K562 (cell line): ENCODE measurements around the gene NF2. TPM values are rescaled to one million over a fixed set of nuclear protein-coding genes. Genes with fewer than 3 reads are reported as not detected.
A peak's percentile ranks its signal among the peaks of the same experiment; 100 is the strongest.

Experiments used
- ATF3 ChIP-seq, 2 experiments: fragments of 450-650 bp in 1 of 2; sonication (generic) in 1 of 2; formaldehyde crosslinking in 1 of 2; IDR thresholded peaks in 1 of 2; conservative IDR thresholded peaks in 1 of 2; 2 replicates each; pipeline versions ENCODE4 v1.6.1 to v1.8.1; 2016 to 2023; ENCODE audit warnings: mild to moderate bottlenecking in 2 of 2, moderate library complexity in 2 of 2, inconsistent platforms in 1 of 2, missing genetic modification reagents in 1 of 2
- ATF4 ChIP-seq: fragments of 450-650 bp; formaldehyde crosslinking; IDR thresholded peaks from 2 replicates; pipeline ENCODE4 v1.4.0; 2022; ENCODE audit warnings: mild to moderate bottlenecking, moderate library complexity
- BDP1 ChIP-seq: IDR thresholded peaks from 3 replicates; pipeline ENCODE4 v1.6.1; 2011; ENCODE audit not compliant: insufficient read length, insufficient read depth
- GABPA ChIP-seq: fragments of 200-800 bp; sonication (Bioruptor generic); conservative IDR thresholded peaks from 2 replicates; pipeline ENCODE4 v1.6.1; 2016; ENCODE audit warnings: low read depth, missing genetic modification characterization, missing compliant biosample characterization
- KAT7 ChIP-seq: sonication (generic); formaldehyde crosslinking; IDR thresholded peaks from 2 replicates; pipeline ENCODE4 v1.8.0; 2022; ENCODE audit warnings: missing genetic modification reagents, mild to moderate bottlenecking, borderline replicate concordance
- MNT ChIP-seq, 2 experiments: fragments of 450-650 bp; conservative IDR thresholded peaks; 2 replicates each; pipeline ENCODE4 v1.6.1; 2017; ENCODE audit warnings: mild to moderate bottlenecking in 2 of 2, moderate library complexity in 2 of 2
- NFYB ChIP-seq: IDR thresholded peaks from 2 replicates; pipeline ENCODE4 v1.6.1; 2011; ENCODE audit warnings: mild to moderate bottlenecking, moderate library complexity; ENCODE audit not compliant: insufficient read length; ENCODE audit errors: extremely low read depth
- NKRF ChIP-seq: fragments of 450-650 bp; IDR thresholded peaks from 2 replicates; pipeline ENCODE4 v1.6.1; 2016; ENCODE audit warnings: borderline replicate concordance
- PCBP2 ChIP-seq: fragments of 200-400 bp; formaldehyde crosslinking; IDR thresholded peaks from 2 replicates; pipeline ENCODE4 v1.6.1; 2018; ENCODE audit warnings: low read length, low read depth, mild to moderate bottlenecking, moderate library complexity; ENCODE audit not compliant: poor library complexity, severe bottlenecking
- POLR2A ChIP-seq: fragments of 450-650 bp; conservative IDR thresholded peaks from 2 replicates; pipeline ENCODE4 v1.6.1; 2016
- RBM34 ChIP-seq: fragments of 200-400 bp; formaldehyde crosslinking; IDR thresholded peaks from 2 replicates; pipeline ENCODE4 v1.6.1; 2018; ENCODE audit warnings: low read length, borderline replicate concordance; ENCODE audit not compliant: insufficient read depth
- ZFX ChIP-seq: sonication (generic); formaldehyde crosslinking; IDR thresholded peaks from 2 replicates; pipeline ENCODE4 v1.8.0; 2022; ENCODE audit warnings: mild to moderate bottlenecking, missing genetic modification reagents, moderate library complexity
- ZHX1 ChIP-seq: fragments of 150-350 bp; conservative IDR thresholded peaks from 2 replicates; pipeline ENCODE4 v1.6.1; 2014; ENCODE audit warnings: low read length
- ZNF197 ChIP-seq: fragments of 200-800 bp; sonication (Bioruptor generic); IDR thresholded peaks from 2 replicates; pipeline ENCODE4 v1.6.1; 2016; ENCODE audit warnings: low read depth, missing genetic modification characterization, missing compliant biosample characterization
- ZNF239 ChIP-seq: fragments of 250-450 bp; sonication (Bioruptor Pico); IDR thresholded peaks from 2 replicates; pipeline ENCODE4 v1.4.0; 2020; ENCODE audit warnings: mild to moderate bottlenecking
- ZNF655 ChIP-seq: fragments of 250-450 bp; sonication (Bioruptor Pico); IDR thresholded peaks from 2 replicates; pipeline ENCODE4 v1.5.0; 2021
- polyA plus RNA-seq, 8 experiments: library from polyadenylated mRNA; depleted of rRNA in 4 of 8; stranded (reverse) in 5 of 8; unstranded in 3 of 8; fragments of >200 nt; fragmentation: Nextera tagmentation in 2 of 8; fragmentation: Illumina TruSeq in 1 of 8; extraction: Ambion mirVana in 2 of 8; extraction: Trizol in 1 of 8; gene quantifications; 2 replicates each; pipeline versions ENCODE4 v1.2.1 to v1.2.3, GENCODE V29; 2011 to 2014; ENCODE audit warnings: inconsistent platforms in 1 of 8, missing spikeins in 1 of 8
- total RNA-seq, 7 experiments: library from RNA; depleted of rRNA in 6 of 7; stranded (reverse); fragments of >200 nt in 6 of 7; fragmentation: Illumina TruSeq in 2 of 7; extraction: Trizol in 2 of 7; gene quantifications; 2 replicates each; pipeline versions ENCODE4 v1.2.1 to v1.2.3, GENCODE V29; 2011 to 2021; ENCODE audit warnings: low replicate concordance in 1 of 7

Gene NF2
- total and polyA plus RNA-seq, 9 of the 15 experiments (the other 6 are each of a cell fraction or from before 2014, with no cell fraction given): 2.2 to 32.5 (median 15.2) TPM

GRCh38 chr22:29603358-29604075 lies at the start of gene NF2 (continued):
- no peak for TF ChIP-seq ZHX1
- TF ChIP-seq NFYB: no peak
- no peak for TF ChIP-seq BDP1
- no peak for TF ChIP-seq KAT7 (CRISPR knock-in tag)
- peak; percentile 31 to 76; a peak in 3 of 4 replicates for TF ChIP-seq MNT (conservative IDR thresholded peaks at IDR 0.05)
- peak; percentile 69 for TF ChIP-seq GABPA (tag)
- no peak for TF ChIP-seq ATF4 (CRISPR knock-in tag)
- no peak for TF ChIP-seq ZNF655 (CRISPR knock-in tag)
- peak; percentile 75 for TF ChIP-seq POLR2A
- TF ChIP-seq ATF3 (IDR thresholded peaks at IDR 0.05): peak; percentile 39; the same call in 1 of the 2 replicates
- TF ChIP-seq ATF3 (CRISPR knock-in tag; conservative IDR thresholded peaks at IDR 0.05): no peak
- peak; percentile 83 for TF ChIP-seq ZNF197 (CRISPR knock-in tag)
- peak; percentile 88 for TF ChIP-seq ZFX (CRISPR knock-in tag)
- TF ChIP-seq PCBP2: no peak
- TF ChIP-seq NKRF: 0 out of 2 replicates have a peak, but pooled peaks have one; percentile 71
- 0 out of 2 replicates have a peak, but pooled peaks have one; percentile 23 for TF ChIP-seq RBM34
- no peak for TF ChIP-seq ZNF239 (CRISPR knock-in tag)
